Tibial nerve (tissue), 4 donors: Measurements from ENCODE around the gene PXDN.

ENCODE experiments used
- EP300 ChIP-seq, 2 donors: sonication (generic); formaldehyde crosslinking; IDR thresholded peaks; one replicate each; pipeline ENCODE4 v1.6.1; 2017; ENCODE audit warnings: antibody characterized with exemption in 2 of 2, mild to moderate bottlenecking in 1 of 2
- POLR2A ChIP-seq, 2 donors: fragments of 450-650 bp; IDR thresholded peaks; one replicate each; pipeline ENCODE4 v1.6.1; 2017; ENCODE audit warnings: antibody characterized with exemption in 2 of 2, mild to moderate bottlenecking in 2 of 2, moderate library complexity in 2 of 2
- TF ChIP-seq, protein P1 (sequence below), 5 experiments: fragments of 200-600 bp in 3 of 5; fragments of 450-650 bp in 2 of 5; sonication (generic) in 3 of 5; IDR thresholded peaks; one replicate each; pipeline ENCODE4 v1.5.1; 2016 to 2019; ENCODE audit warnings: antibody characterized with exemption in 5 of 5, mild to moderate bottlenecking in 3 of 5, moderate library complexity in 2 of 5

DNA sequence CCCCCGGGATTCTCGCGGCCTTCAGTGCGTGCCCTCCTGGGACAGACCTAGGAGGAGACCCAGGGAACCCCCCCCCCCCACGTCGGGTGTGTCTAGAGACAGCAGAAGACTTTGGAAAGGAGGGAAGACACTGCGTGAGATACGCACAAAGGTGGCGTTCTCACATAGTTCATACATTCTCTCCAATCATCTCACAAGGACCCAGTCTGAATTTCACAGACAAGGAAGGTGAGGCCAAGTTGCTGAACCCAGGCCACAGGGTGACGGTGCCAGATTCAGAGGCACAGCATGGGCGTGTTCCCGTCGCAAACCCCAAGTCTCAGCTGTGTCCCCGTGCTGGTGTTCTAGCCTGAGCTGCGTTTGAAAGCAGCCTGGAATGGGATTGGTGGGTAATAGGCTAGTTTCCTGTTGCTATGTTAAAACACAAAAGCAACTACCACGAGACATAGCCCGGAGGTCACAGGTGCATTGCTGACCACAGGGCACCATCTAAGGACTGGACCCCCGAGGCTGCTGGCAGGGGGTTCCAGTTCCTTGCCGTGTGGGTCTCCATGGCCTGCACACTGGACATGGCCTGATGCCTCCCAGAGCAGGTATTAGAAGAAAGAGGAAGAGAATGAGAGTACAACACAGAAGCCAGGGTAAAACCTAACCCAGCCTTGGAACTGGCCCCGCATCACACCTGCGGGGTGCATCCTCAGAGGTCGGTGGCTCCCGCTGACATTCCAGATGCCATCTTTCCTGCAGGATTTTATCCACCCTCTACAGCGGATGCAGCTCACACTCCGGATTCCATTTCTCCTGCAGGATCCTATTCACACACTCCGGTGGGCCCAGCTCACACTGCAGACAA is 1.1 kb upstream of the PXDN start:
- TF ChIP-seq POLR2A (IDR thresholded peaks at IDR 0.05) = no peak
- TF ChIP-seq, protein P1, sequence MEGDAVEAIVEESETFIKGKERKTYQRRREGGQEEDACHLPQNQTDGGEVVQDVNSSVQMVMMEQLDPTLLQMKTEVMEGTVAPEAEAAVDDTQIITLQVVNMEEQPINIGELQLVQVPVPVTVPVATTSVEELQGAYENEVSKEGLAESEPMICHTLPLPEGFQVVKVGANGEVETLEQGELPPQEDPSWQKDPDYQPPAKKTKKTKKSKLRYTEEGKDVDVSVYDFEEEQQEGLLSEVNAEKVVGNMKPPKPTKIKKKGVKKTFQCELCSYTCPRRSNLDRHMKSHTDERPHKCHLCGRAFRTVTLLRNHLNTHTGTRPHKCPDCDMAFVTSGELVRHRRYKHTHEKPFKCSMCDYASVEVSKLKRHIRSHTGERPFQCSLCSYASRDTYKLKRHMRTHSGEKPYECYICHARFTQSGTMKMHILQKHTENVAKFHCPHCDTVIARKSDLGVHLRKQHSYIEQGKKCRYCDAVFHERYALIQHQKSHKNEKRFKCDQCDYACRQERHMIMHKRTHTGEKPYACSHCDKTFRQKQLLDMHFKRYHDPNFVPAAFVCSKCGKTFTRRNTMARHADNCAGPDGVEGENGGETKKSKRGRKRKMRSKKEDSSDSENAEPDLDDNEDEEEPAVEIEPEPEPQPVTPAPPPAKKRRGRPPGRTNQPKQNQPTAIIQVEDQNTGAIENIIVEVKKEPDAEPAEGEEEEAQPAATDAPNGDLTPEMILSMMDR (IDR thresholded peaks at IDR 0.05) = no peak
- TF ChIP-seq EP300 (IDR thresholded peaks at IDR 0.05) = no peak
